ENCODE data around the gene FKBP2. TPM values are rescaled to one million over a fixed set of nuclear protein-coding genes. Genes with fewer than 3 reads are reported as not detected.

Gene FKBP2
- total and polyA plus RNA-seq, 2 of the 13 experiments (the other 11 are each of a cell fraction or from before 2014, with no cell fraction given) = 30.1 to 53.3 TPM

- TF ChIP-seq AHDC1 (CRISPR knock-in tag; IDR thresholded peaks at IDR 0.05; ENCODE audit: borderline replicate concordance) (peak; percentile 23; the same call in 1 of the 2 replicates), SOX6 (IDR thresholded peaks at IDR 0.05) (no peak), SOX6 (CRISPR knock-in tag; IDR thresholded peaks at IDR 0.05) (peak; percentile 39; the same call in 1 of the 2 replicates), ZNF660 (CRISPR knock-in tag; IDR thresholded peaks at IDR 0.05; ENCODE audit: borderline replicate concordance, low read depth) (no peak), PRDM15 (CRISPR knock-in tag; IDR thresholded peaks at IDR 0.05) (peak; percentile 39; the same call in 1 of the 2 replicates), TEAD3 (CRISPR knock-in tag; optimal IDR thresholded peaks at IDR 0.05; ENCODE audit: borderline replicate concordance) (peak; percentile 63), SMAD9 (CRISPR knock-in tag; IDR thresholded peaks at IDR 0.05) (0 out of 2 replicates have a peak, but pooled peaks have one; percentile 55), NFYB (CRISPR knock-in tag; IDR thresholded peaks at IDR 0.05) (peak; percentile 78), ZFP41 (CRISPR knock-in tag; IDR thresholded peaks at IDR 0.05; ENCODE audit: borderline replicate concordance) (no peak), RAD21 (CRISPR knock-in tag; IDR thresholded peaks at IDR 0.05) (peak; percentile 21; the same call in 1 of the 2 replicates), ZGPAT (CRISPR knock-in tag; IDR thresholded peaks at IDR 0.05) (peak; percentile 57), ZNF510 (CRISPR knock-in tag; IDR thresholded peaks at IDR 0.05; ENCODE audit: low read depth) (no peak), NFRKB (IDR thresholded peaks at IDR 0.05) (no peak), ZNF431 (CRISPR knock-in tag; IDR thresholded peaks at IDR 0.05; ENCODE audit: borderline replicate concordance, low read depth) (no peak), GZF1 (CRISPR knock-in tag; IDR thresholded peaks at IDR 0.05) (0 out of 2 replicates have a peak, but pooled peaks have one; percentile 65), ERF (CRISPR knock-in tag; IDR thresholded peaks at IDR 0.05) (peak; percentile 70; the same call in 1 of the 2 replicates), ZNF121 (CRISPR knock-in tag; IDR thresholded peaks at IDR 0.05) (peak; percentile 79)
Observed at GRCh38 chr11:64269540-64270220, 28.8 kb downstream of the FKBP2 start (continued).

Measured in HepG2 (cell line).